RKO (cell line): ENCODE data around the gene KCNJ12.
"Not testable (repeated sequence)": the region's sequence is repeated elsewhere in the genome, so short reads cannot be mapped to it uniquely, and the experiment has no call there.

Experiments
- DNase-seq: peaks from one replicate; pipeline ENCODE4 v3.0.0-alpha.2; 2016; ENCODE audit warnings: low spot score

The KCNJ12 gene

DNA sequence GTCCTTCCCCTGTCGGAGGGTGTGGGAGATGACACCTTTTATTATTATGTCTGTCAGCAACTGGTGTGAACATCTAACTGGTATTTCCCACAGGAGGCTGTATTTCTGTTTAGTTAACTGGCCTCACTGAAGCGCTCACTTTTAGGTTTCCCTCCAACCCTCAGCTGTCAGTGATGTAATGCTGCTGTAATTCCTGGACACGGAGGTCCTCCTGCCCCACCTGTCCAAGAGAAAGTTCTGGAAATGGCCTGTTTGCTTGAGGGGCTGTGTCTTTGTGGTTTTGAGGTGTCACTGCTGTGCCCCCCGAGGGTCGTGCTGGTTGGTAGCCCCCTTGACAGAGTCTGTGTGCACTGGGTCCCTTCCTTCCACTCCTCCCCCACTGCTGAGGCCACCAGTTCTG lies 11.5 kb downstream of the KCNJ12 start:
- no peak for DNase-seq

DNA sequence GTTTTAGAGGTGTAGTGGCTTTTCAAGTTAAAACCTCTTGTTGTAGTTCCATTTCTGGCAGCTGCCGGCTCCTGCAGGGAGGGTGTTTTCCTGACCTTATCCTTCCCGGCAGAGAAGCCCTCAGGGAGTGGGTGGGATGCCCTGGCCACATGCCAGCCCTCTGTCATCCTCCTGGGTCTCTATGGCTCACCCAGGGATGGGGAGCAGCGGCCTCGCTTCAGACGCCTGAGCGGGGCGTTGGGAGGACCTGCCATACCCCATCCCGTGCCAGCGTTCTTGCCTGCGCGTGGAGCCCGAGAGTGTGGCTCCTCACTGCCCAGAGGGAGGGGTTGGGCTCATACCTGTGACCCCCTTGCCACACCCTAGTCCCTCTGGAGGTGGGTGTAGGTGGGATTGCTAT lies 11.9 kb downstream of the KCNJ12 start:
- no peak for DNase-seq

DNA sequence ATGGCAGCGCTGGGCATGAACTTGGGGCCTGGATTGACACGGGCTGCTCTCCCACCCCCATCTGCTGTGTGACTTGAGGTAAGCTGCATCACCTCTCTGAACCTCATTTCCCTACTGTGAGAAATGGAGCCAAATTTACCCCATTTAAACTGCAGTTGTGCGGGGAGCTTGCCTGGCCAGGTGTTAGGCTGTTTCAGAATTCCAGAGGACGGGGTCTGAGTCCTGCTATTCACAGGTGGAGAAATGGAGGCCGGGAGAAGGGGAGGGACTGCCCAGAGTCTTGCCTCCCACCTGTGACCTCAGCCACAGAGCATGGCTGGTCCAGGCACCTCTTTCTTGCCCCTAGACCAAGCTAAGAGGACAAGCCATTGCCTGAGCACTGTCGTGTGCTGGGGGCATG lies 12.8 kb downstream of the KCNJ12 start:
- DNase-seq: no peak

DNA sequence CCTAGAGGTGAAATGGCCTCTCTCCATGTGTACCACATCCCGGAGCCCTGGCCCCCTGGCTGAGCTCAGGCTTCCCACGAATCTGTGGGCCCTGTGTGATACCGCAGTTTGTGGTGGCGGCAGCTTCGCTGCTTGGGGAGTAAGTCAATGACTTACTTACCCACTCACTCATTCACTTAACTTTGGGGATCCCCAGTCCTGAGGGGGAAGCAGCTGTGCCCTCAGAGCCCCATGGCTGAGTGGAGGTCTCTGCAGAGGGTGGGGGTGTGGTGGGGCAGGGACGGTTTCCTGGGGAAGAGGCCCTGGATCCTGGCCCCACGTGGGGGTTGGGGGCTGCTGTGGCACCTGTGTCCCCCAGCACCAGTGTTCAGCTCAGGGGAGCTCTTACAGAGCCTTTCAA lies 13.2 kb downstream of the KCNJ12 start:
- DNase-seq: no peak

DNA sequence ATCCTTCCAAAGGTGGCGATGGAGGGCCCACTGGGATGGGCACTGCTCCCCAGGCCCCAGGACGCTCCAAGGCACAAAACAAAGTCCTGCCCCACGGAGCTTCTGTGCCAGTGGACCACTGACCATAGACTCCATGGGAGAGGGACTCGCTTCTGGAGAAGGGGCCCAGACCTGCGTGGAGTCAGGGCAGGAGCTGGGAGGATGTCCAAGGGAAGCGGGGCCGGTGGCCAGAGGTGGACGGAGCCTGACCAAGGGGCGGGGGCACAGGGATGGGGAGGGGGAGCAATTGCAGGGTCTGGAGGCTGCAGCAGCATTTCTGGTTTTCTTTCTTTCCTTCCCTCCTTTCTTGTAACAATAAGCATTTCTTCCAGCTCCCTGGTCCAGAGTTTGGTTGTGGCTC lies 14.1 kb downstream of the KCNJ12 start:
- no peak for DNase-seq

DNA sequence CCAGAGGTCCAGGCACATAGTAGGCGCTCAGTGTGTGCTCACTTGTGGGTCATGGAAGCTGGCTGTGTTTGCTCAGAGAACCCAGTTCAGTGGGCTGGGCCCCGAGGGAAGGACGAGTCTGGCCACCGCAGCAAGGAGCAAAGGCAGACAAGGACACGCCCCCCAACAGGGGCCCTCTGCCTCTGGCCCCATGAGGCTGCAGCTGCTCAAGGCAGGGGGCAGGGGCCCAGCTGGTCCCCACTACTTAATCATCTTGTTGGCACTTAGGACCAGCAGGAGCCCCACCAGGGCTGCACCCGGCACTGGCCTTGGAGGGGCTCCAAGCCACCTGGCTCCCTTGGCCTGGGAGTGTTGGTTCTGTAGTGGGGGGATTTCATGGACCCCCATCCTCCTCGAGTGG lies 16.1 kb downstream of the KCNJ12 start:
- no peak for DNase-seq

DNA sequence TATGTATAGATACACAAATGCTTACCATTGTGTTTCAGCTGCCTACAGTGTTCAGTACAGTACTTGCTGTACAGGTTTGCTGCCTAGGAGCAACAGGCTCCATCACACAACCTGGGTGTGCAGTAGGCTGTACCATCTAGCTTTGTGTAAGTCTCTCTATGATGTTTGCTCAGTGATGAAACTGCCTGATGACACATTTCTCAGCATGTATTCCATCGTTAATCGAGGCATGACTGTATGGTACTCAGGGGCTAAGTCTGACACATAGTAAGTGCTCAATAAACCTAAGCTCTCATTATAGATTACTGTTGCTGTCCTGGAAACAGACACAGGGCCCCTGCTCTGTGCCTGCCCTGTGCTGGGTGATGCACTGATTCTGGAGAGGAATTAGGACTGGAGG lies 18.1 kb downstream of the KCNJ12 start:
- DNase-seq: peak; percentile 64

DNA sequence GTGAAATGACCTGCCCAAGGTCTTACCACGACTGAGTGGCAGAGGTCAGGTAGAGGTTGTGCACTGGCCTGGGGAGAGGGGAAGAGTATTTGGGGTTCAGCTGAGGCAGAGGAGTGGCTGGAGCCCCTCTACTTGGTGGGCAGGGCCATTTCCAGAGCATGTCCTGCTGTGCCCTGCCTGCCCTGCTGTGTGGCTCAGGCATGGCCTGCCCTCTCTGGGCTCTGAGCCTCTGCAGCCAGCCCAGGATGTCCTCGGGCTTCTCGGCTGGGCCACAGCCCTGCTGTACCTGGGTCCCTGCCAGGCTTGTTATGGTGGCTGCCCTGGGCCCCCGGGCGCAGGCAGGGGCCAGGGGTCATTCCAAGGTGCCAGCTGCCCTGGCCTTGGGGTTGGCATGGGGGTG lies 19.6 kb downstream of the KCNJ12 start:
- no peak for DNase-seq

DNA sequence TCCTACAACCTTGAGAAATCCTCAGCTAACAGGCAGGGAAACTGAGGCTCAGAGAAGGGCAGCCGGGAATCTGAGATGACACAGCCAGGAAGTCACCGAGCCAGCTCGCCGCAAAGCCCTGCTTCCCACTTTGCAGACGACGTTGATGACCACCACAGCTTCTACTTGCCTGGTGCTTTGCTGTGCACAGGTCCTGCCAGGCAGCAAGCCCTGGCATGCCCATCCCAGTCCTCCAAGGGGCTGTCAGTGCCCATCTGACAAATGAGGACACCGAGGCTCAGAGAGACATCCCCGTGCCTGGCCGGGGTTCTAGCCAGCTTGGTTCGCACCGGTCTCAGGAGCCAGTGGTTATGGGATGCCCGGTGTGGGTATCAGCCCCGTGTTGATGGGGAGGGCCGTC lies 20.1 kb downstream of the KCNJ12 start:
- no peak for DNase-seq

DNA sequence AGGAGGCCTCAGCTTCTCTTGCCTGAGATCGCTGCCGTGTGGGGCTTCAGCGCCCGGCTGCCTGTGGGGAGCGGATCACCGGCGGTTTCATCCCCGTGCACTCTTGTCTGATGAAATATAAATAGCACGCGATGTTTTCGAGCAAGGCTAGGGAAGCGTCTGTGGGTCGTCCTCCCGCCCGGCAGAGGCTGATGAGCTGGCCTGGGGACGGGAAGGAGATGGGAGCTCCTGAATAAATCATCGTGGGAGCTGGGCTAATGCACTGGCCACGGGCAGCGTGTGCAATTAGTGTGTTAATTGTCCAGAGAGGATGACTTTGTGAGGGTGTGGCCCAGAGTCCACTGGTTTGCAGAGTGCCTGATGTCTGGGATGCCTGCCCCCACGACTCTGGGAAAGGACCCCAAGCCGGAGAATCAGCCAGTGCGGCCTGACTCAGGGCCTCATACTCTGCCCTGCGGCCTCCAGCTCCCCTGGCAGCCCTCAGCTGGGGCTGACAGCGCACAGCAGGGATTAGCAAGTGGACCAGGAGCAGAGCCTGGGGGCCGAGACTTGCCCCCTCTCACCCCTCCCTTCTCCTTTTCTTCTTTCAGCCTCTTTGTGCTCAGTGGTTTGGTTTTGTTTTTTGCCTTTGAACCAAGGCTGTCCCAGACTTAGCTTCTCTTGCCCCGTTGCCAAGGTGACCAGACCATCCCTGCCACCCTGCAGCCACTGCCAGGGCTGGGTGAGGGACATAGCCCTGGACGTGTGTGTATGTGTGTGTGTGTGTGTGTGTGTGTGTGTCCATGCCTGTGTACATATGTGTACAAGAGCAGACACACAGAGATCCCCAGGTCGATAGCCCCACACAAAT lies 21.4 kb downstream of the KCNJ12 start:
- no peak for DNase-seq

DNA sequence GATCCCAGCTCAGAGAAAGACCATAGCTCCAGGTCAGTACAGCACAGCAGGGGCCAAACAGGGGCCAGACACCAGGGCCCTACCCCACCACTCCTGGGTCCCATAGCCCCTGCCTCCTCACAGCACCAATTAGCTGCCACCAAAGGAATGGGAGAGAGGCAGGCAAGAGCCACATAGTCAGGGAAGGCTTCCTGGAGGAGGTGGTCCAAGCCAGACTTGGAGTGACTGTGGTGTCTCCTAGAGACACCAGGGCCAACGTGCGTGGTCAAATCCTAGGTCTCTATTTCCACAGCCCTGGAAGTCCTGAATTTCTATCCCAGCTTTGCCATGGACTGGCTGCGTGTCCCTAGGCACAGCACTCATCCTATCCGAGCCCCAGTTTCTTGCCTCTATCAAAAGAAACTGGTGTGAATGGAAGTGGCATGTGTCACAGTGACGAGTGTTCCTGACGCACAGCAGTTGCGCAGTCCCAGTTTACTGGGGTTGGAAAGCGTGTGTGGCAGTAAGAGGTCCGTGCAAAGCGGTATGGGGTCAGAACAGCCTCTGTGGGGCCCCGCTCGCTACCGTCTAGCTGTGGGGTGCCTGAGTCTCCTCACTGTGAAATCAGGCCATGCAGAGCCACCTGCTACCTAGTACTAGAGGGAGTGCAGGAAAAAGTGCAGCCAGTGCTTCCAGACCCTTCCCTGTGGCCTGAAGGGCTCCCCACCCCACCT lies 23.5 kb downstream of the KCNJ12 start:
- DNase-seq: no peak

DNA sequence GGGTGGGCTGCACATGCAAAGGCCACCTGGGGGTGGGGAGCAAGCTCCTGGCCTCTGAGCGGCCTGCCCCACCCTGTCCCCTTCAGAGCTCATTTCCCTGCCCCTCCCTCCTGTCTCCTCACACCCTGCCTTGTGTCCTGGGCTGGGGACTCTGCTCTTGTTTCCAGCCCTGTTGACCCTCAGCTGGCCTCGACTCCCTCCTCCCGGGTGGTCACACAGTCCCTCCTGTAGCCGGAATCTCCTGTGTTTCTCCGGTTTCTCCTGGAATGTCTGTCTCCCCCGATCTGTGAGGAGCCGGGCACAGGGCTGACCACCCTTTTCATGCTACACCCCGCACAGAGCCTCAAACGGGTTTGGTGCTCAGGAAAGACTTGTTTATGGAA lies 24.0 kb downstream of the KCNJ12 start:
- not testable (repeated sequence) for DNase-seq

DNA sequence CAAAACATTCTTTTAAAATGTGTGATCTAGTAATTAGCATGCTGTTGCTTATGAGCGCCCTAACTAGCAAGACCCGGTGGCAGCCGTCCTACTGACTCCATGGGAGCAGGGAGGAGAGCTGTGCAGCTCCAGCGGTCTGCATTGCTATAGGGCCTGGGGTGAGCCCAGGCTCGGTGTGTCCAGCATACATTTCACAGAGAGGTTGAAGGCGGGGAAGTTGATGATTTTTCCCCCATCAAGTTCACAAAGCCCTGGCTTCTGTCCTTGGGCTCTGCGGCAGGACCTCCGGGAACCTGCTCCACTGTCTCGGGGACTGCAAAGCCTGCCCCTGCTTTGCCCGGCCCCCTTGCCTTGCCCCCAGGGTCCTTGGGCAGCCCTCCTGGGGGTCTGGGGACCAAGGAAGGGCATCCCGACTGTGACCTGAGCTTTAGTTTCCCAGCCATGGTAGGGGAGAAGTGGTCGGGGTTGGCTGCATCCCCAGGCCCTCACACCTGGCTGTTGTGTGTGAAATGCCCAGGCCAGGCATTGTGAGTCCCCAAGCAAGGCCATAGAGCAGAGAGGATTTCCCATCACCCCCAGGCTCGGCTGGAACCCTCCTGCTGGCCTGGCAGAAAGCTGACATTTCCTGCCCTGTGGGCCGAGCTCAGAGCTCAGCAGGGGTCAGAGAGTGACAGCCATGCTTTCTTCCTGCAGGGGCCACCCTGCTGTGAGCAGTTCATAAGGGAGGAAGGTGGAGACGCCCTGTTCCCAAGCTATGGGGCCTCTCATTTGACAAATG lies 24.8 kb downstream of the KCNJ12 start:
- no peak for DNase-seq

DNA sequence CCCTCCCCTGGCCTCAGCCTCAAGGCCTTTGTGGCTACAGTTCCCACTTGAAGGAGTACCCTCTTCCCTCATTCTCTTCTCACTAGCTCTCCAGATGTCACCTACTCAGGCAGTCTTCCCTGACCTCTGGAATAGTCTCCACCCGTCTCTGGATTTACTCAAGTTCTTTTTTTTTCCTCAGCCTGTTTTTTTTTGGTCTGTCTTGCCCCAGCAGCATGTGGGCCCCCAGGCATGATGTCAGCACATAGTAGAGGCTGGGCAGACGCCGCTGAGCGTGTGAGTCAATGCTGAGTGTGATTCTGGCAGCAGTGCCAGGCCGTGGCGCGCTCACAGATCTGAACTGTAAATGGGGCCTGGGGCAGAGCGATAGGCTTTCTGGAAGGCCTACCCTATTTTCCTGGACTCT lies 26.0 kb downstream of the KCNJ12 start:
- DNase-seq: peak; percentile 92

DNA sequence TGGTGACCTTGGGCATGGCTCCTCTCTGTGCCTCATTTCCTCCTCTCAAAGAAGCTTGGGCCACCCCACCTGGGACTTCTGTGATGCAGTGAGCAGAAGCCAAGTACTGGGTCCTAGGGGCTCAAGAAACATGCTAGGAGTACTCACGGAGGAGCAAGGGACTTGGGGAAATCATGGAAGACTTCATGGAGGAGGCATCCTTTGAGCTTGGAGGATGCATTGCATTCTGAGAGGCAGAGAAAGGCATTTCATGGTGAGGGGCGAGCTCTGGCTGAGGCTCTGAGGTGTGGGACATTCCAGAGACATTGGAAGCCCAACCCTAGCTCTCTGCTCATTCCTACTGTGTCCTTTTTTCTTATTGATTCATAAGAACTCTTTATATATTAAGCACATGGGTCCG lies 26.8 kb downstream of the KCNJ12 start:
- DNase-seq: not testable (repeated sequence)

DNA sequence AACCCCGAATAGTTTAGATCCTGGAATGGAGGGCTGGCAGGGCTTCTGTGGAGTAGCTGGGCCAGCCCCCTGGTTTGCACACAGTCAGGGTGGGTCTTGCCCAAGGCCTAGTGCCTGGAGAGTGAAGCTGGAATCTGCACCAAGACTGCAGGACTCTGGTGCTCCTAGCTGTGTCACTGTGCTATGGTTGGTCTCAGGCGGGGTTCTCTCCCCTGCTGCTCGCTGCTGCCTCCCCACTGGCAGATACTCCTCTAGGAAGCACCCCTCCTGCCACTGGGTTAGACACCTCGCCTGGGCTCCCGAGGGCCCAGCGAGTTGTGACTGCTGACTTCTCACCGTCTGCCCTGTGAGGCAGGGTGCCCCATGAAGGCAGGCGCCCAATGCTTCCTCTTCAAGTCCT lies 27.9 kb downstream of the KCNJ12 start:
- not testable (repeated sequence) for DNase-seq

DNA sequence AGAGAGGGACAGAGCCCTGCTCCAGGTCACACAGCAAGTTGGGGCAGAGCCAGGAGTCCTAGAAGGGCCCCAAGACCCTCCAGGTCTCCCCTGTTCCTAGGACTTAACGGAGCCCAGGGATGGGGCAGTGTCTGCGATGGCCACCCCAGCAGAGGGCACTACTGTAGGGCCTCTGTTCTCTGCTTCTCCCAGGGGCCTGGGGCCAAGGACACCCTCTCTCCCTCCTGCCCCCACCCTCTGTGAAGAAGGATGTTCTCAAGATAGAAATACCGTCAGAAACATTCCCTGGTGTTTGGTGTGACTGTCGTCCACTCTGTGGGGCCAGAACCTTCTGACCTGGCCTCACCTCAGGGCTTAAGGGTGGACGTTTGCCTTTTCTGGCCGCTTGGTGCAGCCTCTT lies 28.4 kb downstream of the KCNJ12 start:
- DNase-seq: not testable (repeated sequence)

DNA sequence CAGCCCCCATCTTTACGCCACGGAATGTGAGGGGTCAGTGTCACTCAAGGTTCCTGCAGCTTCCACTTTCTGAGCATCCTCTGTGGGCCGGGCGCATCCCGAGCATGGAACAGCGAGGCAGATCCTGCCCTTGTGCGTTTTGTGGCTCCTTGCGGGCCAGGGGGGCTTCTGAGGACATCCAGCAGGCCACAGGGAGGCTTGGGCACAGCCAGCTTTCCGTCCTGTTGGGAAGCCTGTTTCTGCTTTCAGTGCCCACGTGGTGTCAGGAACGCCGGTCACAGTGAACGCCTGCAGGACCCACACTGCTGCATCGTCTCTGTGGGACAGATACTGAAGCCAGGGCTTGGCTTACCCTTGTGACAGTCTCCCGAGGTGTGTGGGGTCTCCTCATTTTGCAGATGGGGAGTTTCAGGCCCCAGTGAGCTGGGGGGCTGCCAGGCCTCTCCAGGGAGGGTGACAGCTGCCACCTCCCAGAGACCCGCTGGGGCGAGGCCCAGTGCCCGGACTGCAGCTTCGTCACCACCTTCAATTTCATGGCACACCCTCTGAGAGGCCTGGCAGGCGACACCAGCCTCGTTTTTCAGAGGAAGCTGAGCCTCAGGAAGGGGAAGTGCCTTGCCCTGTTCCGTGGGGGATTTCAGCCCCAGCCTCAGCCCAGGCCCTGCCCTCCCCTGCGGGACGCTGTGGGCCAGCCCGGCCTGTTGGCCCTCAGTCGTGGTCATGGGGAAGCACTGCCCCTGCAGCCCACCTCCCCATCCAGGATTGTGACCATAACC lies 29.0 kb downstream of the KCNJ12 start:
- DNase-seq: not testable (repeated sequence)

DNA sequence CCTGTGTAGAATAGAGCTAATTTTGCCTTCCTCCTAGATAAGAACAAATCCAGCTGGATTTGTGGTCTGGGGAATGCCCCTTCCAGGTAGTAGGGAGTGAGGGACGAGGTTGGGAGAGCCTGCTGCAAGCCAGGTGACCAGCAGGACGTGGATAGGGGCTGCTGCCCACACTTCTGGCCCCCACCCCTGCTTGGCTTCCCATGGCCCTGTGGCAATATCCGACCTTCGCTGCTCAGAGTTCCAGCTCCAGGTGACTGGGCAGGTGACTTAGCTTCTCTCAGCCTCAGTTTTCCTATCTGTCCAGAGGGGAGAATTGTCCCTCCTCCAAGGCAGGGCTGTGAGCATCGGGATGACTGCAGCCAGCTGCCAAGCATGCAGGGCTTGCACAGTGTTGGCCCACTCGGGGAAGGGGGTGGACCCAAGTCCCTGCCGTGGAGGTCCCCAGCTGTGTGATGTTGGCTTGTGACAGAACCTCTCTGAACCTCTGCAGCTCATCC lies 29.8 kb downstream of the KCNJ12 start:
- not testable (repeated sequence) for DNase-seq

DNA sequence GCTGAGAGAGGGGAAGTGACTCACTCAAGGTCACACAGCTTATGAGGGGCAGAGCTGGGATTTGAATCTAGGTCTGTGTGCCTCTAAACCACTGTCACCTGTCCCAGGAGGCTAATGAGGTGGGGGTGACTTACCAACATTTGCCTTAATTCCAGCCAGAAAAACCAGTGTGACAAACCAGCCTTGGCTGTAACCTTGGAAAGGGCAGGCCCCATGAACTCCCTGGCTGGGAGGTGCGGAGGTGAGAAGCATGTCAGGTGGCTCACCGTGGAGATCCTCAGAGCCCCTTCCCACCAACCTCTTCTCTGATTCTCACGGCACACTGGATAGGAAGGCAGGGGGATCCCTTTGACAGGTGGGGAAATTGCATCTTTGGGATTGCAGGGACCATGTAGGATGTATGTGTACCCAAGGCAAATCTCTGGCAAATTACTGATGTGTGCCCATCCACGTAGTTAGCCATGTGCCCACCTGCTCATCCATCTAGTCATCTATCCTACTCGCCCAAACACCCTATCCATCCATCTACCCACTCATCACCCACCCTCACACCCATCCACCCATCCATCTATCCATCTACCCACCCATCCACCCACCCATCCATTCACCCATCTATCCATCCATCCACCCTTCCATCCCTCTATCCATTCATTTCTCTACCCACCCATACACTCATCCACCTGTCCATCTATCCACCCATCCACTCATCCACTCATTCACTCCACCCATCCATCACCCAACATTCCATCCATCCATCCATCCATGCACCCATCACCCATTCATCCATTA lies 30.7 kb downstream of the KCNJ12 start:
- DNase-seq: not testable (repeated sequence)

DNA sequence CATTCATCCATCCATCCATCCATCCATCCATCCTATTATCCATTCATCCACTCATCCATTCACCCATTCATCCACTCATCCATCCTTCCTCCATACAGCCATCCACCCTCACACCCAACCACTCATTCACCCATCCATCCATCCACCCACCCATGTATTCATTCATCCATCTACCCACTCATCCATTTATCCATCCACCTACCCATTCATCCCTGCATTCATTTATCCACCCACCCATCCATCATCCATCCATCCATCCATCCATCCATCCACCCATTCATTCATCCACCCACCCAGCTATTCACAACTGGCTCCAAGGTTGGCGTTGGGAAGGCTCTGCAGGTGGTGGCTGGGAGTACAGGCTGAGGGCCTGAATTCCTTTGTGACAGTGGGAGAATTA lies 31.6 kb downstream of the KCNJ12 start:
- DNase-seq: not testable (repeated sequence)
